T-helper 1 cell treated with Interleukin-12 subunit alpha and Interleukin-12 subunit beta and Interleukin-4 antibody, amounts not matched to agents 30 μg/mL and 1 μg/mL, for 36 hours (primary cell): ENCODE data around the gene ATP5F1D.

Experiments
- H3K27ac Mint-ChIP-seq: one replicate; pipeline ENCODE4 v1.8.0; 2021; ENCODE audit warnings: mild to moderate bottlenecking, mixed read lengths
- H3K27me3 Mint-ChIP-seq: one replicate; pipeline ENCODE4 v1.8.0; 2021; ENCODE audit warnings: low read depth, mixed read lengths
- H3K36me3 Mint-ChIP-seq: one replicate; pipeline ENCODE4 v1.8.0; 2021; ENCODE audit warnings: low read depth, mixed read lengths
- H3K4me1 Mint-ChIP-seq: one replicate; pipeline ENCODE4 v1.8.0; 2021; ENCODE audit warnings: low read depth, mixed read lengths
- H3K4me3 Mint-ChIP-seq: one replicate; pipeline ENCODE4 v1.8.0; 2021; ENCODE audit warnings: mild to moderate bottlenecking, moderate library complexity, mixed read lengths
- H3K9me3 Mint-ChIP-seq: one replicate; pipeline ENCODE4 v1.8.0; 2021; ENCODE audit warnings: mixed read lengths

Gene ATP5F1D

GRCh38 chr19:1288226-1288612 lies 46.7 kb downstream of the ATP5F1D start:
- H3K9me3 Mint-ChIP-seq: no peaks in the 10 kb centered on the region
- H3K4me3 Mint-ChIP-seq: no peak overlapping the region
- H3K27me3 Mint-ChIP-seq: peaks cover 30% of the 10 kb centered on the region
- H3K4me1 Mint-ChIP-seq: peaks cover 2% of the 10 kb centered on the region
- no peaks in the 10 kb centered on the region for H3K36me3 Mint-ChIP-seq
- H3K27ac Mint-ChIP-seq: no peak overlapping the region

- Mint-ChIP-seq H3K4me1 (peaks cover 2% of the 10 kb centered on the region), H3K27me3 (peaks cover 28% of the 10 kb centered on the region), H3K9me3 (no peaks in the 10 kb centered on the region), H3K27ac (no peak overlapping the region), H3K36me3 (no peaks in the 10 kb centered on the region), H3K4me3 (no peak overlapping the region)
Measured at GRCh38 chr19:1288833-1289685, 47.5 kb downstream of the ATP5F1D start.

GRCh38 chr19:1289686-1290025 lies 48.1 kb downstream of the ATP5F1D start:
- no peak overlapping the region for H3K4me3 Mint-ChIP-seq
- H3K4me1 Mint-ChIP-seq: peaks cover 2% of the 10 kb centered on the region
- no peaks in the 10 kb centered on the region for H3K9me3 Mint-ChIP-seq
- no peak overlapping the region for H3K27ac Mint-ChIP-seq
- H3K36me3 Mint-ChIP-seq: no peaks in the 10 kb centered on the region
- H3K27me3 Mint-ChIP-seq: peaks cover 24% of the 10 kb centered on the region

GRCh38 chr19:1290196-1290702 lies 48.7 kb downstream of the ATP5F1D start:
- no peaks in the 10 kb centered on the region for H3K9me3 Mint-ChIP-seq
- no peak overlapping the region for H3K27ac Mint-ChIP-seq
- H3K4me3 Mint-ChIP-seq: no peak overlapping the region
- H3K36me3 Mint-ChIP-seq: no peaks in the 10 kb centered on the region
- H3K4me1 Mint-ChIP-seq: no peaks in the 10 kb centered on the region
- peaks cover 20% of the 10 kb centered on the region for H3K27me3 Mint-ChIP-seq

GRCh38 chr19:1290703-1291651 lies 49.4 kb downstream of the ATP5F1D start:
- Mint-ChIP-seq H3K36me3 (no peaks in the 10 kb centered on the region), H3K27me3 (peaks cover 18% of the 10 kb centered on the region), H3K27ac (no peak overlapping the region), H3K4me1 (no peaks in the 10 kb centered on the region), H3K4me3 (no peak overlapping the region), H3K9me3 (no peaks in the 10 kb centered on the region)

GRCh38 chr19:1291761-1292418 lies 50.3 kb downstream of the ATP5F1D start:
- Mint-ChIP-seq H3K36me3 (no peaks in the 10 kb centered on the region), H3K4me1 (no peaks in the 10 kb centered on the region), H3K27me3 (peaks cover 14% of the 10 kb centered on the region), H3K27ac (no peak overlapping the region), H3K4me3 (no peak overlapping the region), H3K9me3 (no peaks in the 10 kb centered on the region)

GRCh38 chr19:1292419-1293151 lies 51.0 kb downstream of the ATP5F1D start:
- H3K4me3 Mint-ChIP-seq: no peak overlapping the region
- H3K27ac Mint-ChIP-seq: no peak overlapping the region
- no peaks in the 10 kb centered on the region for H3K9me3 Mint-ChIP-seq

GRCh38 chr19:1293782-1294604 lies 52.4 kb downstream of the ATP5F1D start:
- no peak overlapping the region for H3K27ac Mint-ChIP-seq
- H3K4me1 Mint-ChIP-seq: no peaks in the 10 kb centered on the region
- no peaks in the 10 kb centered on the region for H3K9me3 Mint-ChIP-seq
- H3K27me3 Mint-ChIP-seq: peaks cover 16% of the 10 kb centered on the region
- H3K4me3 Mint-ChIP-seq: no peak overlapping the region
- H3K36me3 Mint-ChIP-seq: no peaks in the 10 kb centered on the region

More at GRCh38 chr19:1292419-1293151, 51.0 kb downstream of the ATP5F1D start:
- Mint-ChIP-seq H3K4me1 (no peaks in the 10 kb centered on the region), H3K27me3 (peaks cover 17% of the 10 kb centered on the region), H3K36me3 (no peaks in the 10 kb centered on the region)
